IMR-90 (cell line): ENCODE results near the gene KIF9. TPM values are rescaled to one million over a fixed set of nuclear protein-coding genes. Genes with fewer than 3 reads are reported as not detected.

Source experiments
- ATAC-seq: fragments of 200-7000 bp; cut with Tn5 transposase; 2 replicates; pipeline ENCODE4 v1.9.1; 2020; ENCODE audit warnings: low read depth, mild to moderate bottlenecking, moderate library complexity
- BruUV-seq: library from RNA; stranded (reverse); fragments of 400-500 nt; replicated peaks from 2 replicates; lab custom pipeline; 2021; lab: Mats Ljungman, UMichigan
- CTCF ChIA-PET: fragments of 300-600 bp; formaldehyde crosslinking; extraction: SDS; loops from one replicate; lab custom pipeline; 2021; ENCODE audit warnings: antibody characterized with exemption; lab: Yijun Ruan, JAX
- POLR2A ChIA-PET: fragments of 300-600 bp; sonication (Branson Sonifier 250); formaldehyde crosslinking; loops from one replicate; lab custom pipeline; 2022; ENCODE audit warnings: antibody characterized with exemption; ENCODE audit not compliant: unreplicated experiment; lab: Charles Lee
- DNase-seq: peaks from one replicate; pipeline ENCODE4 v3.0.0; 2013
- H2AFZ ChIP-seq: replicated peaks from 2 replicates; pipeline ENCODE3; 2013; ENCODE audit warnings: low read length, mild to moderate bottlenecking; ENCODE audit not compliant: poor library complexity
- H2AK5ac ChIP-seq: 2 replicates; pipeline ENCODE4 v1.6.1; 2013; ENCODE audit warnings: low read depth, low read length, inconsistent platforms
- H2AK9ac ChIP-seq: replicated peaks from 2 replicates; pipeline ENCODE3; 2013; ENCODE audit warnings: mild to moderate bottlenecking, low read depth, low read length, moderate library complexity; ENCODE audit not compliant: poor library complexity
- H2BK120ac ChIP-seq: 2 replicates; pipeline ENCODE4 v1.6.1; 2013; ENCODE audit warnings: low read depth, low read length, inconsistent platforms
- H2BK15ac ChIP-seq: 3 replicates; pipeline ENCODE4 v1.6.1; 2013; ENCODE audit warnings: low read depth, low read length, inconsistent platforms
- H2BK20ac ChIP-seq: 2 replicates; pipeline ENCODE4 v1.6.1; 2013; ENCODE audit warnings: low read depth, mild to moderate bottlenecking, inconsistent platforms, low read length, moderate library complexity
- H2BK5ac ChIP-seq: 2 replicates; pipeline ENCODE4 v1.6.1; 2013; ENCODE audit warnings: mild to moderate bottlenecking, low read depth, low read length, inconsistent platforms; ENCODE audit not compliant: poor library complexity, severe bottlenecking
- H3K14ac ChIP-seq: replicated peaks from 2 replicates; pipeline ENCODE4 v1.6.1; 2013; ENCODE audit warnings: low read depth, low read length, inconsistent platforms
- H3K18ac ChIP-seq: 2 replicates; pipeline ENCODE4 v1.6.1; 2013; ENCODE audit warnings: low read depth, low read length, control low read depth
- H3K23ac ChIP-seq: 2 replicates; pipeline ENCODE4 v1.6.1; 2013; ENCODE audit warnings: low read depth, low read length, inconsistent platforms
- H3K27ac ChIP-seq: 2 replicates; pipeline ENCODE4 v1.5.1; 2013; ENCODE audit warnings: mild to moderate bottlenecking, control low read depth, low read length; ENCODE audit not compliant: insufficient read depth
- H3K27me3 ChIP-seq: 2 replicates; pipeline ENCODE4 v1.6.1; 2013; ENCODE audit warnings: low read length; ENCODE audit not compliant: control insufficient read depth, insufficient read depth
- H3K36me3 ChIP-seq: 2 replicates; pipeline ENCODE4 v1.6.1; 2013; ENCODE audit warnings: low read length, mixed read lengths; ENCODE audit not compliant: control insufficient read depth, insufficient read depth
- H3K4ac ChIP-seq: 2 replicates; pipeline ENCODE4 v1.6.1; 2013; ENCODE audit warnings: low read depth, low read length, inconsistent platforms
- H3K4me1 ChIP-seq: 2 replicates; pipeline ENCODE4 v1.6.1; 2013; ENCODE audit warnings: low read length, mixed read lengths; ENCODE audit not compliant: control insufficient read depth, insufficient read depth
- H3K4me2 ChIP-seq: 2 replicates; pipeline ENCODE4 v1.6.1; 2013; ENCODE audit warnings: low read depth, mild to moderate bottlenecking, control low read depth, low read length, moderate library complexity
- H3K4me3 ChIP-seq: 2 replicates; pipeline ENCODE4 v1.5.1; 2013; ENCODE audit warnings: low read depth, mild to moderate bottlenecking, control low read depth, low read length, moderate library complexity; ENCODE audit not compliant: insufficient read depth
- H3K56ac ChIP-seq: 2 replicates; pipeline ENCODE4 v1.6.1; 2013; ENCODE audit warnings: low read length, inconsistent platforms; ENCODE audit not compliant: insufficient read depth; ENCODE audit errors: extremely low read depth
- H3K79me1 ChIP-seq, 2 experiments: 2 replicates each; pipeline ENCODE4 v1.6.1; 2013; ENCODE audit warnings: low read length in 2 of 2, inconsistent platforms in 1 of 2, low read depth in 1 of 2
- H3K9ac ChIP-seq: 2 replicates; pipeline ENCODE4 v1.6.1; 2013; ENCODE audit warnings: low read depth, low read length, control low read depth
- H3K9me1 ChIP-seq: 2 replicates; pipeline ENCODE4 v1.6.1; 2013; ENCODE audit warnings: low read length, inconsistent platforms; ENCODE audit not compliant: insufficient read depth
- H3K9me3 ChIP-seq: 2 replicates; pipeline ENCODE4 v1.6.1; 2013; ENCODE audit warnings: low read length; ENCODE audit not compliant: control insufficient read depth, insufficient read depth
- H4K20me1 ChIP-seq: 2 replicates; pipeline ENCODE4 v1.6.1; 2013; ENCODE audit warnings: low read length, inconsistent platforms; ENCODE audit not compliant: insufficient read depth
- H4K5ac ChIP-seq: 2 replicates; pipeline ENCODE4 v1.6.1; 2013; ENCODE audit warnings: mild to moderate bottlenecking, low read depth, low read length, control low read depth
- H4K8ac ChIP-seq, 2 experiments: 2 replicates each; pipeline ENCODE4 v1.6.1; 2013; ENCODE audit warnings: low read depth in 2 of 2, low read length in 2 of 2, control low read depth in 1 of 2, inconsistent platforms in 1 of 2
- H4K91ac ChIP-seq: 2 replicates; pipeline ENCODE4 v1.6.1; 2013; ENCODE audit warnings: low read depth, low read length, inconsistent platforms; ENCODE audit not compliant: insufficient read depth
- BHLHE40 ChIP-seq: fragments of 150-350 bp; IDR thresholded peaks from 2 replicates; pipeline ENCODE4 v1.6.1; 2016; ENCODE audit warnings: mild to moderate bottlenecking, low read depth, low read length
- CEBPB ChIP-seq: IDR thresholded peaks from 2 replicates; pipeline ENCODE4 v1.6.1; 2012; ENCODE audit warnings: low read depth, low read length, improper control_type of control experiment
- CHD1 ChIP-seq: IDR thresholded peaks from 2 replicates; pipeline ENCODE4 v1.6.1; 2012; ENCODE audit warnings: low read depth, low read length, improper control_type of control experiment
- MAFK ChIP-seq: IDR thresholded peaks from 2 replicates; pipeline ENCODE4 v1.6.1; 2012; ENCODE audit warnings: low read depth, low read length, improper control_type of control experiment
- MXI1 ChIP-seq: IDR thresholded peaks from 2 replicates; pipeline ENCODE4 v1.6.1; 2012; ENCODE audit warnings: low read depth, mild to moderate bottlenecking, low read length, moderate library complexity, borderline replicate concordance
- NFE2L2 ChIP-seq: fragments of 150-350 bp; IDR thresholded peaks from 2 replicates; pipeline ENCODE4 v1.6.1; 2016; ENCODE audit warnings: low read depth, mild to moderate bottlenecking, low read length
- POLR2A ChIP-seq: IDR thresholded peaks from 2 replicates; pipeline ENCODE4 v1.6.1; 2012; ENCODE audit warnings: mild to moderate bottlenecking, low read depth, low read length
- RAD21 ChIP-seq: IDR thresholded peaks from 2 replicates; pipeline ENCODE4 v1.6.1; 2012; ENCODE audit warnings: low read length, improper control_type of control experiment
- RCOR1 ChIP-seq: IDR thresholded peaks from 2 replicates; pipeline ENCODE4 v1.6.1; 2012; ENCODE audit warnings: mild to moderate bottlenecking, low read length, improper control_type of control experiment; ENCODE audit not compliant: insufficient replicate concordance
- RFX5 ChIP-seq: IDR thresholded peaks from 2 replicates; pipeline ENCODE4 v1.8.0; 2012; ENCODE audit warnings: low read depth, mild to moderate bottlenecking, low read length, moderate library complexity
- SMC3 ChIP-seq: fragments of 150-350 bp; IDR thresholded peaks from 2 replicates; pipeline ENCODE4 v1.6.1; 2016; ENCODE audit warnings: low read depth, mild to moderate bottlenecking, antibody characterized with exemption, low read length, moderate library complexity
- WGBS, 2 experiments: methylation state at CpG; one replicate each; pipeline versions ENCODE4 v1.1.5 to v1.1.7; 2013; ENCODE audit warnings: missing lambda C conversion rate in 2 of 2; ENCODE audit not compliant: insufficient read length in 1 of 2; ENCODE audit errors: extremely low coverage in 2 of 2; 5-methylcytosine and 5-hydroxymethylcytosine counted together
- dilution Hi-C: fragments of 300-500 bp; cut with HindIII; formaldehyde crosslinking; loops from one replicate; pipeline ENCODE4 v1.14.3; 2018; ENCODE audit warnings: low sequenced_read_pairs; ENCODE audit not compliant: unreplicated experiment
- in situ Hi-C: fragments of 300-500 bp; cut with MboI; formaldehyde crosslinking; loops from 3 replicates; pipeline ENCODE4 v1.14.3; 2019; ENCODE audit warnings: low sequenced_read_pairs, inconsistent platforms, mixed read lengths
- intact Hi-C: fragments of 100-400 bp; cut with micrococcal nuclease; formaldehyde crosslinking; loops from 2 replicates; pipeline ENCODE4 v1.10.0; 2022
- polyA plus RNA-seq, 3 experiments: library from polyadenylated mRNA; depleted of rRNA; stranded (reverse); fragments of >200 nt; gene quantifications; 2 replicates each; pipeline ENCODE4 v1.2.3, GENCODE V29; 2012; ENCODE audit warnings: low replicate concordance in 1 of 3
- total RNA-seq: library from RNA; depleted of rRNA; stranded (reverse); fragments of >200 nt; gene quantifications from 2 replicates; pipeline ENCODE4 v1.2.3, GENCODE V29; 2012
- TF ChIP-seq, protein P1 (sequence below): fragments of 150-350 bp; IDR thresholded peaks from 2 replicates; pipeline ENCODE4 v1.6.1; 2016; ENCODE audit warnings: low read depth, mild to moderate bottlenecking, low read length, moderate library complexity, borderline replicate concordance
- TF ChIP-seq, protein P2 (sequence below): fragments of 150-350 bp; IDR thresholded peaks from 2 replicates; pipeline ENCODE4 v1.6.1; 2017; ENCODE audit warnings: mild to moderate bottlenecking, antibody characterized with exemption, low read length, low read depth

Gene KIF9
- total and polyA plus RNA-seq, 2 of the 4 experiments (the other 2 are of a cell fraction) = 1.8 to 5.0 TPM

DNA sequence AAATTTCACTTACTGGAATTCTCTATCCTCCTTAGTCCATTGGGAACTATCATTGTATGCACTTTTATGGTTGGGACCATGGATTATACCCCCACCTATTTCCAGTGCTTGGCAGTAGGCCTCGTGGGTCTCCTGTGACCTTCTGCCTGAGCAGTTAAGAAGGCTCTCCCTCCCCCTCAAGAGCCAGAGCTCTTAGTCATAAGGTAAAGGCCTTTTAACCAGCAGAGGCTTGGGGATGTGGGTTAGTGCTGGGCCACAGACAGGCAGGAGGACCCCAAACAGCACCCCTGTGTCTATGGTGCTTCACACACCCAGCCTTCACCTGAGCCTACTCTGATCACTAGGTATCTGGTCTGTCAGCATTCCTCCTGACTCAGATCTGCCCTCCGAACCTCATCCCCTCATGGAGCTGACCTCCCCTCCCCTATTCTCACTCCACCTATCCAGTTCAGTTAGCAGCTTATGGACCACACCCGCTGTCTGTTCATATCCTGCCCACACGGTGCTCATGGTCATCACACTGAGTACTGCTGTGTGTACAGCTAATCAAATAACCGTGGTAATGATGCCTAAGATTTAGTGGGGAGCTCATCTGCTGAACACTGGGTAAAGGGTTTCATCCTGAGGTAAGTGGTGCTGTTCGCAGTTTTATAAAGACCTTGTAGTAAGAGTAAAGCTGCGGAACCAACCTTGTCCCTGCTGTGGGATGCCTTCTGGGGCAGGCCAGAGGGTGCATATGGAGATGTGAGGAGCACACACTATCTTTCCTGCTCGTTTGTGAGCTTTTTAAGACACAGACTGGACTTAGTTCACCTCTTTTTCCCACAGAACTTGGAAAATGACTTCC, 41.1 kb upstream of the KIF9 start:
- in situ Hi-C loops = loop anchor here (10.0 kb wide), 1 partner anchor 409 kb away; no protein-coding TSS in a partner anchor
- TF ChIP-seq, protein P1, sequence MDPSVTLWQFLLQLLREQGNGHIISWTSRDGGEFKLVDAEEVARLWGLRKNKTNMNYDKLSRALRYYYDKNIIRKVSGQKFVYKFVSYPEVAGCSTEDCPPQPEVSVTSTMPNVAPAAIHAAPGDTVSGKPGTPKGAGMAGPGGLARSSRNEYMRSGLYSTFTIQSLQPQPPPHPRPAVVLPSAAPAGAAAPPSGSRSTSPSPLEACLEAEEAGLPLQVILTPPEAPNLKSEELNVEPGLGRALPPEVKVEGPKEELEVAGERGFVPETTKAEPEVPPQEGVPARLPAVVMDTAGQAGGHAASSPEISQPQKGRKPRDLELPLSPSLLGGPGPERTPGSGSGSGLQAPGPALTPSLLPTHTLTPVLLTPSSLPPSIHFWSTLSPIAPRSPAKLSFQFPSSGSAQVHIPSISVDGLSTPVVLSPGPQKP = no peak
- no peak for TF ChIP-seq SMC3
- TF ChIP-seq CHD1 = no peak
- no peak for TF ChIP-seq BHLHE40
- no peak for TF ChIP-seq RCOR1
- TF ChIP-seq RAD21 = no peak
- TF ChIP-seq, protein P2, sequence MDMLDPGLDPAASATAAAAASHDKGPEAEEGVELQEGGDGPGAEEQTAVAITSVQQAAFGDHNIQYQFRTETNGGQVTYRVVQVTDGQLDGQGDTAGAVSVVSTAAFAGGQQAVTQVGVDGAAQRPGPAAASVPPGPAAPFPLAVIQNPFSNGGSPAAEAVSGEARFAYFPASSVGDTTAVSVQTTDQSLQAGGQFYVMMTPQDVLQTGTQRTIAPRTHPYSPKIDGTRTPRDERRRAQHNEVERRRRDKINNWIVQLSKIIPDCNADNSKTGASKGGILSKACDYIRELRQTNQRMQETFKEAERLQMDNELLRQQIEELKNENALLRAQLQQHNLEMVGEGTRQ = no peak
- TF ChIP-seq MXI1 = no peak
- TF ChIP-seq NFE2L2 = no peak
- TF ChIP-seq RFX5 = no peak
- no peak for TF ChIP-seq CEBPB
- no peak for TF ChIP-seq MAFK
- TF ChIP-seq POLR2A = no peak

More for the DNA sequence above, 41.1 kb upstream of the KIF9 start:
- no peak overlapping the region for H3K18ac ChIP-seq
- H4K91ac ChIP-seq = peak overlapping the region; percentile 70; the same call in 1 of the 2 replicates
- POLR2A ChIA-PET = no interaction called here
- no peak overlapping the region for H3K23ac ChIP-seq
- H3K36me3 ChIP-seq = peaks cover 21% of the 10 kb centered on the region
- 100% methylated on average over 1 of the region's 8 CpGs; no CpG with 5 or more reads in 1 of the 2 experiments for WGBS, 2 experiments
- peak; percentile 35 for DNase-seq
- no peaks in the 10 kb centered on the region for H3K27me3 ChIP-seq
- no peaks in the 10 kb centered on the region for H3K9me3 ChIP-seq
- no peak overlapping the region for H3K56ac ChIP-seq
- no TSS peak for BruUV-seq
- H3K4me3 ChIP-seq = no peak overlapping the region
- peak overlapping the region in 1 of 2 experiments; percentile 39; a peak in 3 of 4 replicates for H4K8ac ChIP-seq
- peak overlapping the region; percentile 27; the same call in 1 of the 2 replicates for H2BK120ac ChIP-seq
- CTCF ChIA-PET = interaction anchor here (0.6 to 1.0 kb wide), 2 partner anchors 152 to 178 kb away, joined by 3 read pairs; no protein-coding TSS in a partner anchor
- peak; percentile 18; the same call in 1 of the 2 replicates for ATAC-seq
- H3K4me2 ChIP-seq = 0 out of 2 replicates have a peak overlapping the region, but pooled peaks have one; percentile 6
- H3K79me1 ChIP-seq = peaks cover 15 to 33% of the 10 kb centered on the region in 2 experiments
- H4K5ac ChIP-seq = peak overlapping the region; percentile 31; the same call in 1 of the 2 replicates
- H2AFZ ChIP-seq = no peak overlapping the region
- H2BK15ac ChIP-seq = peak overlapping the region; percentile 1; the same call in 2 of the 3 replicates
- H3K4ac ChIP-seq = peak overlapping the region; percentile 68
- H3K14ac ChIP-seq = peak overlapping the region; percentile 53; the same call in 1 of the 2 replicates
- peaks cover 19% of the 10 kb centered on the region for H3K4me1 ChIP-seq
- H2BK20ac ChIP-seq = no peak overlapping the region
- peak overlapping the region; percentile 76 for H2AK9ac ChIP-seq
- intact Hi-C loops = loop anchor here (1.0 to 10.0 kb wide), 4 partner anchors 159 to 619 kb away; partner anchors contain the start of gene SETD2
- peak overlapping the region; percentile 86 for H2AK5ac ChIP-seq
- H4K20me1 ChIP-seq = peaks cover 9% of the 10 kb centered on the region; the same call in 1 of the 2 replicates
- H3K9me1 ChIP-seq = peaks cover 14% of the 10 kb centered on the region; the same call in 1 of the 2 replicates
- H3K9ac ChIP-seq = no peak overlapping the region
- dilution Hi-C loops = no loop called here
- peak overlapping the region; percentile 68 for H2BK5ac ChIP-seq
- H3K27ac ChIP-seq = peak overlapping the region; percentile 43
